ENCODE measurements around the gene ANAPC2.
A peak's percentile ranks its signal among the peaks of the same experiment; 100 is the strongest.

DNA sequence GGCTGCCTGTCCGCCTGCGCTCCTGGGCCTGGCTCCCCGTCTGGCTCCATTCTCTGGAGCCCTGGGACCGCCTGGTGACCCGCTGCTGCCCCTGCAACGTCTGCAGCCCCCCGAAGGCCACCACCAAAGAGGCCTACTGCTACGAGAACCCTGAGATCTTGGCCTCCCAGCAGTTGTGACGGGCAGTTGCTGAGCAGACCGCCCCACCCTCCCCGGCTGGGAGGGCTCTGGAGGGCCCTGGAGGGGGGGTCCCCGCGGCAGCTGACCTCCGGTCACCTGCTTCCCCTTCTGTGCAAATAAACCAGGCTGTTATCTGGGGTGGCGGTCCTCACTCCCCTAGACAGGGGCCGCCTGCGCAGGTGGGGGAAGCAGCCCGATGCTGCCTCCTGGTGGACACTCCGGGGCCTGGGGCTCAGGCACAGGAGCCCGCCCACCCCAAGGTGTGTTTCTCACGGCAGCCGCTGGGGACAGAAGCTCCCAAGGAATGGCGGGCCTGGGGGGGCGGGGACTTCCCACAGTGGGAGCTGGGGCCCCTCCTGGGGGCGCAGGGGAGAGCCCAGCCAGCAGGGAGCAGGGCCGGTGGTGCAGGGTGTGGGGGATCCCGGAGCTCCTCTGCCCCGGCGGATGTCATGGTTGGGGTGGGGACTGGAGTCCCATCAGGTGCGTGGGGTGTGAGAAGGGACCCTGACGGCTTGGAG is 48.0 kb upstream of the ANAPC2 start:
- TF ChIP-seq, protein P1, sequence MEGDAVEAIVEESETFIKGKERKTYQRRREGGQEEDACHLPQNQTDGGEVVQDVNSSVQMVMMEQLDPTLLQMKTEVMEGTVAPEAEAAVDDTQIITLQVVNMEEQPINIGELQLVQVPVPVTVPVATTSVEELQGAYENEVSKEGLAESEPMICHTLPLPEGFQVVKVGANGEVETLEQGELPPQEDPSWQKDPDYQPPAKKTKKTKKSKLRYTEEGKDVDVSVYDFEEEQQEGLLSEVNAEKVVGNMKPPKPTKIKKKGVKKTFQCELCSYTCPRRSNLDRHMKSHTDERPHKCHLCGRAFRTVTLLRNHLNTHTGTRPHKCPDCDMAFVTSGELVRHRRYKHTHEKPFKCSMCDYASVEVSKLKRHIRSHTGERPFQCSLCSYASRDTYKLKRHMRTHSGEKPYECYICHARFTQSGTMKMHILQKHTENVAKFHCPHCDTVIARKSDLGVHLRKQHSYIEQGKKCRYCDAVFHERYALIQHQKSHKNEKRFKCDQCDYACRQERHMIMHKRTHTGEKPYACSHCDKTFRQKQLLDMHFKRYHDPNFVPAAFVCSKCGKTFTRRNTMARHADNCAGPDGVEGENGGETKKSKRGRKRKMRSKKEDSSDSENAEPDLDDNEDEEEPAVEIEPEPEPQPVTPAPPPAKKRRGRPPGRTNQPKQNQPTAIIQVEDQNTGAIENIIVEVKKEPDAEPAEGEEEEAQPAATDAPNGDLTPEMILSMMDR (IDR thresholded peaks at IDR 0.05): peak; percentile 96 to 100
- no peak for TF ChIP-seq POLR2A (IDR thresholded peaks at IDR 0.05)
- no peak for TF ChIP-seq POLR2AphosphoS5 (IDR thresholded peaks at IDR 0.05)
- TF ChIP-seq EP300 (IDR thresholded peaks at IDR 0.05): no peak

Data from suprapubic skin (tissue), 4 donors.